Mesendoderm (in vitro differentiated cells): ENCODE data around the gene SYMPK.
"Not testable (repeated sequence)": the region's sequence is repeated elsewhere in the genome, so short reads cannot be mapped to it uniquely, and the experiment has no call there.

Experiments used
- DNase-seq: peaks from one replicate; pipeline ENCODE4 v3.0.0; 2013
- H2AK5ac ChIP-seq: 2 replicates; pipeline ENCODE4 v1.6.1; 2013; ENCODE audit warnings: low read length, inconsistent platforms
- H2BK120ac ChIP-seq: 2 replicates; pipeline ENCODE4 v1.6.1; 2013; ENCODE audit warnings: low read depth, mild to moderate bottlenecking, low read length, moderate library complexity, mixed read lengths
- H2BK15ac ChIP-seq: replicated peaks from 2 replicates; pipeline ENCODE4 v1.6.1; 2013; ENCODE audit warnings: low read depth, mild to moderate bottlenecking, moderate library complexity
- H2BK5ac ChIP-seq: 2 replicates; pipeline ENCODE4 v1.6.1; 2013; ENCODE audit warnings: low read length, inconsistent platforms
- H3K18ac ChIP-seq: 2 replicates; pipeline ENCODE4 v1.6.1; 2013; ENCODE audit warnings: mild to moderate bottlenecking, low read length, mixed read lengths
- H3K23ac ChIP-seq: one replicate; pipeline ENCODE4 v1.6.1; 2013; ENCODE audit warnings: low read length
- H3K27ac ChIP-seq: 2 replicates; pipeline ENCODE4 v1.5.1; 2013; ENCODE audit warnings: low read depth, mild to moderate bottlenecking, inconsistent platforms, low read length, moderate library complexity
- H3K27me3 ChIP-seq: 2 replicates; pipeline ENCODE4 v1.6.1; 2013; ENCODE audit warnings: low read length, control low read depth, mild to moderate bottlenecking, inconsistent platforms; ENCODE audit not compliant: insufficient read depth, poor library complexity
- H3K36me3 ChIP-seq: 2 replicates; pipeline ENCODE4 v1.6.1; 2013; ENCODE audit warnings: low read length, inconsistent platforms; ENCODE audit not compliant: control insufficient read depth, insufficient read depth
- H3K4ac ChIP-seq: one replicate; pipeline ENCODE4 v1.6.1; 2013; ENCODE audit warnings: low read depth, mild to moderate bottlenecking, low read length, moderate library complexity
- H3K4me1 ChIP-seq: 2 replicates; pipeline ENCODE4 v1.6.1; 2013; ENCODE audit warnings: low read depth, low read length, inconsistent platforms; ENCODE audit not compliant: control insufficient read depth
- H3K4me2 ChIP-seq: 2 replicates; pipeline ENCODE4 v1.6.1; 2013; ENCODE audit warnings: low read length
- H3K4me3 ChIP-seq: 2 replicates; pipeline ENCODE4 v1.5.1; 2013; ENCODE audit warnings: mild to moderate bottlenecking, low read length
- H3K56ac ChIP-seq: one replicate; pipeline ENCODE4 v1.6.1; 2013; ENCODE audit warnings: low read length
- H3K79me1 ChIP-seq: 2 replicates; pipeline ENCODE4 v1.6.1; 2013; ENCODE audit warnings: low read length, inconsistent platforms
- H3K79me2 ChIP-seq: 2 replicates; pipeline ENCODE4 v1.6.1; 2013; ENCODE audit warnings: mild to moderate bottlenecking, low read length; ENCODE audit not compliant: control insufficient read depth, insufficient read depth
- H3K9ac ChIP-seq: 2 replicates; pipeline ENCODE4 v1.6.1; 2013; ENCODE audit warnings: low read length, inconsistent platforms
- H4K5ac ChIP-seq: one replicate; pipeline ENCODE4 v1.6.1; 2013; ENCODE audit warnings: low read length
- H4K8ac ChIP-seq: one replicate; pipeline ENCODE4 v1.6.1; 2013; ENCODE audit warnings: low read depth, mild to moderate bottlenecking, control low read depth, low read length, moderate library complexity
- WGBS: extraction: QIAGEN DNeasy Blood & Tissue Kit; methylation state at CpG from one replicate; pipeline ENCODE4 v1.1.7; 2013; ENCODE audit warnings: low lambda C conversion rate, missing lambda C conversion rate; ENCODE audit not compliant: insufficient coverage; ENCODE audit errors: extremely low coverage; 5-methylcytosine and 5-hydroxymethylcytosine counted together

SYMPK gene

GRCh38 chr19:45899253-45899652 lies 36.3 kb upstream of the SYMPK start:
- Histone ChIP-seq H4K5ac (no peak overlapping the region), H3K18ac (no peak overlapping the region), H3K4ac (no peak overlapping the region), H4K8ac (no peak overlapping the region), H3K79me1 (no peaks in the 10 kb centered on the region), H3K4me1 (no peaks in the 10 kb centered on the region), H3K36me3 (peaks cover 1% of the 10 kb centered on the region), H2AK5ac (no peak overlapping the region), H3K9ac (no peak overlapping the region), H3K23ac (no peak overlapping the region), H3K4me2 (no peak overlapping the region), H3K79me2 (no peaks in the 10 kb centered on the region), H3K4me3 (no peak overlapping the region), H2BK15ac (no peak overlapping the region), H2BK120ac (no peak overlapping the region), H2BK5ac (no peak overlapping the region), H3K56ac (no peak overlapping the region), H3K27ac (no peak overlapping the region), H3K27me3 (no peaks in the 10 kb centered on the region)
- WGBS = no CpG with 5 or more reads among the region's 7 CpGs
- DNase-seq = no peak

- Histone ChIP-seq H2BK5ac (no peak overlapping the region), H4K5ac (no peak overlapping the region), H3K27me3 (no peaks in the 10 kb centered on the region), H3K9ac (no peak overlapping the region), H3K36me3 (peaks cover 1% of the 10 kb centered on the region), H3K79me1 (no peaks in the 10 kb centered on the region), H3K4ac (no peak overlapping the region), H3K4me3 (no peak overlapping the region), H3K18ac (no peak overlapping the region), H3K27ac (no peak overlapping the region), H3K4me1 (no peaks in the 10 kb centered on the region), H3K4me2 (no peak overlapping the region), H2BK120ac (no peak overlapping the region), H3K79me2 (no peaks in the 10 kb centered on the region), H2BK15ac (no peak overlapping the region), H3K56ac (no peak overlapping the region), H3K23ac (no peak overlapping the region), H2AK5ac (no peak overlapping the region), H4K8ac (no peak overlapping the region)
- no peak for DNase-seq
- no CpG with 5 or more reads among the region's 8 CpGs for WGBS
These were observed 34.4 kb upstream of the SYMPK start for GRCh38 chr19:45897261-45897812.

- not testable (repeated sequence) for H3K27ac ChIP-seq, H2BK120ac ChIP-seq, H3K79me2 ChIP-seq, H2AK5ac ChIP-seq, H3K27me3 ChIP-seq, H3K56ac ChIP-seq, H3K18ac ChIP-seq, H2BK15ac ChIP-seq, H3K36me3 ChIP-seq, H3K4me1 ChIP-seq, H2BK5ac ChIP-seq, DNase-seq, H3K23ac ChIP-seq, H4K8ac ChIP-seq, H4K5ac ChIP-seq, H3K9ac ChIP-seq, H3K4me3 ChIP-seq, H3K4me2 ChIP-seq, H3K79me1 ChIP-seq, H3K4ac ChIP-seq
- no CpG with 5 or more reads among the region's 12 CpGs for WGBS
These were observed 33.1 kb upstream of the SYMPK start for GRCh38 chr19:45895983-45896599.

- Histone ChIP-seq H3K4me1 (no peaks in the 10 kb centered on the region), H3K4me2 (no peak overlapping the region), H3K79me1 (no peaks in the 10 kb centered on the region), H4K5ac (no peak overlapping the region), H3K27me3 (no peaks in the 10 kb centered on the region), H3K27ac (no peak overlapping the region), H2BK5ac (no peak overlapping the region), H3K9ac (no peak overlapping the region), H2BK120ac (no peak overlapping the region), H3K4ac (no peak overlapping the region), H3K4me3 (no peak overlapping the region), H2AK5ac (no peak overlapping the region), H3K23ac (no peak overlapping the region), H3K36me3 (peaks cover 1% of the 10 kb centered on the region), H4K8ac (no peak overlapping the region), H3K79me2 (no peaks in the 10 kb centered on the region), H3K18ac (no peak overlapping the region), H3K56ac (no peak overlapping the region), H2BK15ac (no peak overlapping the region)
- no peak for DNase-seq
- WGBS = no CpG with 5 or more reads among the region's 9 CpGs
These were observed 32.6 kb upstream of the SYMPK start for GRCh38 chr19:45895519-45895972.

GRCh38 chr19:45890877-45891276 lies 27.9 kb upstream of the SYMPK start:
- no CpG with 5 or more reads among the region's 17 CpGs for WGBS
- no peak for DNase-seq

More at GRCh38 chr19:45890877-45891276, 27.9 kb upstream of the SYMPK start:
- no peak overlapping the region for H3K4me3 ChIP-seq
- H3K9ac ChIP-seq = no peak overlapping the region
- H3K79me1 ChIP-seq = no peaks in the 10 kb centered on the region
- H3K4me1 ChIP-seq = no peaks in the 10 kb centered on the region
- no peak overlapping the region for H3K18ac ChIP-seq
- no peak overlapping the region for H2BK5ac ChIP-seq
- no peaks in the 10 kb centered on the region for H3K79me2 ChIP-seq
- no peak overlapping the region for H4K8ac ChIP-seq
- H2BK120ac ChIP-seq = no peak overlapping the region
- H3K36me3 ChIP-seq = no peaks in the 10 kb centered on the region
- H3K4me2 ChIP-seq = no peak overlapping the region
- no peak overlapping the region for H3K4ac ChIP-seq
- no peak overlapping the region for H3K23ac ChIP-seq
- no peaks in the 10 kb centered on the region for H3K27me3 ChIP-seq
- H4K5ac ChIP-seq = no peak overlapping the region
- H3K56ac ChIP-seq = no peak overlapping the region
- H3K27ac ChIP-seq = no peak overlapping the region
- no peak overlapping the region for H2AK5ac ChIP-seq
- H2BK15ac ChIP-seq = no peak overlapping the region
